Measurements from ENCODE around the gene TMEM30B. TPM values are rescaled to one million over a fixed set of nuclear protein-coding genes. Genes with fewer than 3 reads are reported as not detected.
"Not testable (repeated sequence)": the region's sequence is repeated elsewhere in the genome, so short reads cannot be mapped to it uniquely, and the experiment has no call there.

Gene TMEM30B
- total RNA-seq, 1 donor from 2014 or later = 0.54 TPM

DNA sequence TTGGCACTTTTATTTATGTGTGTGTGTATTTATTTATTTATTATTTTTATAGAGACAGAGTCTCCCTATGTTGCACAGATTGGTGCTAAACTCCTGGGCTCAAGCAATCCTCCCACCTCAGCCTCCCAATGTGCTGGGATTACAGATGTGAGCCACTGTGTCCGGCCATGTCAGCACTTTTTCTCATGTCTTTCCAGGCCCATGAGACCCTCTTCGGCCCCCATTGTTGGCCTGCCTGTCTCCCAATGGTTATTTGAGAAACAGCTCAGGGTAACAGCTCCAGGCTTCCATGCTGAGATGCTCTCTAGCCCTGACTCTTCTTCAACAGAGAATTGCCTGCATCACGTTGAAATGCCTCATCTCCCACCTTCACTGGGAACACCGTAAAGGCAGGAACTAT lies 34.4 kb downstream of the TMEM30B start:
- intact Hi-C loops (cut with micrococcal nuclease) = loop anchor here (5.0 kb wide), 2 partner anchors 69 to 144 kb away; no protein-coding TSS in a partner anchor

- intact Hi-C loops (cut with micrococcal nuclease) = no loop called here
Measured at GRCh38 chr14:61244009-61244408, 37.1 kb downstream of the TMEM30B start.

DNA sequence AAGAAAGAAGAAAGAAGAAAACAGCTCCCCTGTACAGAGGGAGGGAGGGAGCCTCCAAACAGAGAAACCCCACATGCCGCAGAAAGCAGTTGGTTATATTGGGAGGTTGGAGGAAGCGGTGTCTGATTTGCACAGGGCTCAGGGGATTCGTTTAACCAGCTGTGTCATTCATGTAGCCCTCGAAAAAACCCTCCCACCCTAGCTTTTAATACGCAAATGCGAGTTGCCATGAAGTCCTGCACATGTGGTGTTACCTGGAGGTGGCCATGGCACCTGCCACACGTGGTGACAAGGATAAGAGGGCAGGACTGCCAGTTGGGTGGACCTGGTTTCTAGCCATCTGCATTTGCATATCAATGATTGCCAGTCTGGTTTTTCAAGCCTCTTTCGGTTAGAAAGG lies 40.9 kb downstream of the TMEM30B start:
- intact Hi-C loops (cut with micrococcal nuclease) = no loop called here

GRCh38 chr14:61239285-61239684 lies 41.9 kb downstream of the TMEM30B start:
- intact Hi-C loops (cut with micrococcal nuclease) = not testable (repeated sequence)

- intact Hi-C loops (cut with micrococcal nuclease) = no loop called here
Measured at GRCh38 chr14:61238611-61239245, 42.4 kb downstream of the TMEM30B start.

- intact Hi-C loops (cut with micrococcal nuclease) = no loop called here
Measured at GRCh38 chr14:61234215-61234916, 46.8 kb downstream of the TMEM30B start.

DNA sequence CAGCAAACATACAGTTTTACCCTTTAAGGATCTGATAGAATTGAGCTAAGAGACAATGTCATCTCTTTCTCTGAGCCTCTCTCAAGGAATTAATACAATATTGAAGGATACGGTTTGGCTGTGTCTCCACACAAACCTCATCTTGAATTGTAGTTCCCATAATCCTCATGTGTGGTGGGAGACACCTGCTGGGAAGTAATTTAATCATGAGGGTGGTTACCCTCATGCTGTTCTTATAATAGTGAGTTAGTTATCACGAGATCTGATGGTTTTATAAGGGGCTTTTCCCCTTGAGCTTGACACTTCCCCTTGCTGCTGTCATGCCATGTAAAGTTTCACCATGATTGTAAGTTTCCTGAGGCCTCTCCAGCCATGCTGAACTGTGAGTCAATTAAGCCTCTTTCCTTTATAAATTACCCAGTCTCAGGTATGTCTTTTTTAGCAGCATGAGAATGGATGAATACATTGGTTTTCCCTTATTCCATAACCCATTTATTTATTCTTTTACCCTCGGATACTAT lies 47.6 kb downstream of the TMEM30B start:
- intact Hi-C loops (cut with micrococcal nuclease) = no loop called here

DNA sequence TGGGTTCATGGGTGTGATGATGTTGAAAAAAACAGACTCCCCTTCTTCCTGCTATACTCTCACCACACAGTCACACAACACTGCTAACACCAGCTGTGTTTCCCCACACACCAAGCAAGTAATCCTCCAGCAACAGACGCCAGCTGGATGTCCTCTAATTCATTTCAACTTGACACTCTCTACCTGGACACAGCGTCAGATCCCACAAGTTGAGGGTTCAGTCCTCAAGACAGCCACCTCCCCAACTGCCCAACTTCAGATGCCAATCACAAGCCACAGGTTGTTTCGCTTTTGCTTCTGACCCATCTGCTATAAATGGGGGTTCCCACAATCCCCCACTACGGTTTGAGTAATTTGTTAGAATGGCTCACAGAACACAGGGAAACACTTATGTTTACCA lies 49.3 kb downstream of the TMEM30B start:
- intact Hi-C loops (cut with micrococcal nuclease) = no loop called here

DNA sequence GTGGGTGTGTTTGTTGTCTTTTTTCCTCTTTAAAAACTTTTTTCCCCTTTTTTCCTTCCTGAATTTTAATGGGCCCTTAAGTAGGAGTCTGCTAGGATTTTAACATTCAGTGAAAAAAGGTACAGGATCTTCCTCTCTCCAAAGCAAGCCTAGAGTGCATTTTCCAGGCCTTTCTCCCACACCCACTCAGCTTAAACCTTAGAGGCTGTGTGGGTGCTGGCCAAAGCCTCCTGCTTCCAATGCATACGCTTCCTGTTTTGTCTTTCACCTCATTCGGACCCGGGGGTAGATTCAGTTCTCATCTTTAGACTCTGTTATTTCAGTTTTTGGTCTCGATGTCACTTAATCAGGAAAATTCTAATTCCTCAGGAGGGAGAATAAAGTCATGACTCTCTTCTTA lies 51.2 kb downstream of the TMEM30B start:
- intact Hi-C loops (cut with micrococcal nuclease) = no loop called here

GRCh38 chr14:61229475-61229888 lies 51.7 kb downstream of the TMEM30B start:
- intact Hi-C loops (cut with micrococcal nuclease) = no loop called here

DNA sequence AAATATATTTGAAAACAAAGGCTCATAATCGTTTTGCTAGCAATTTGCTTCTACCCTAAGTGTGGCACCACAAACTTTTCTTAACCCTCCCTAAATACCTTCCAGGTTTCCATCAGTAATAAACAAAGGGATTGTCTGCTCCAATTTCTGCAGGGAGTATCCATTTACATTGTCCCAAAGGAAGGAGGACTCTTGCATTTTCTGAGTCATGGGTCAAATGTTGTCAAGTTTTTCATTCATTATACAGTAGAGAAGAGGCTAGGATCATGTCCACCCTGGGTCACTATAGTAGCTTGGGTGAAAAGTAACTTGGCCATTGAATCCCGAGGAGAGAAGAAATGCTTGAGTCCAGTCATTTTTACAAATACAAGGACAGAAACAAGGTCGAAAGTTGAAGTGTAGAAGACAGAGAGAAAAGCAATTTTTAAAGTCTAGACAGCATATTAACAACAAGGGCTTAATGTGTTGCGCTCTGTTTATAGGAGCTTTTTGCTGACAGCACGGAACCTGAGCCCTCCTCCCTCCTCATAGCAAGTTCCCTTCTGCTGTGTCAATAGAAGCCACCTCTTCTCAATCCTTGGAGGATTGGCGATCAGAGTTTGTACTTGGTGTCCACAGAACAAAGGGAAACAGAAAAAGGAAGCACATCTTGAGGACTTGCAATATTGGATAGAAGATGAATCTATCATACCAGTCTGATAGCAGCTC lies 53.1 kb downstream of the TMEM30B start:
- intact Hi-C loops (cut with micrococcal nuclease) = no loop called here

Other genes with a start within 250 kb of the TMEM30B start
- gene PRKCH, start 40.2 kb upstream of the TMEM30B start, total RNA-seq = 209 and 217 TPM in 2 replicates